ENCODE results near the gene KCNMA1.

- TF ChIP-seq POLR2A (IDR thresholded peaks at IDR 0.05): no peak
- TF ChIP-seq, protein P1, sequence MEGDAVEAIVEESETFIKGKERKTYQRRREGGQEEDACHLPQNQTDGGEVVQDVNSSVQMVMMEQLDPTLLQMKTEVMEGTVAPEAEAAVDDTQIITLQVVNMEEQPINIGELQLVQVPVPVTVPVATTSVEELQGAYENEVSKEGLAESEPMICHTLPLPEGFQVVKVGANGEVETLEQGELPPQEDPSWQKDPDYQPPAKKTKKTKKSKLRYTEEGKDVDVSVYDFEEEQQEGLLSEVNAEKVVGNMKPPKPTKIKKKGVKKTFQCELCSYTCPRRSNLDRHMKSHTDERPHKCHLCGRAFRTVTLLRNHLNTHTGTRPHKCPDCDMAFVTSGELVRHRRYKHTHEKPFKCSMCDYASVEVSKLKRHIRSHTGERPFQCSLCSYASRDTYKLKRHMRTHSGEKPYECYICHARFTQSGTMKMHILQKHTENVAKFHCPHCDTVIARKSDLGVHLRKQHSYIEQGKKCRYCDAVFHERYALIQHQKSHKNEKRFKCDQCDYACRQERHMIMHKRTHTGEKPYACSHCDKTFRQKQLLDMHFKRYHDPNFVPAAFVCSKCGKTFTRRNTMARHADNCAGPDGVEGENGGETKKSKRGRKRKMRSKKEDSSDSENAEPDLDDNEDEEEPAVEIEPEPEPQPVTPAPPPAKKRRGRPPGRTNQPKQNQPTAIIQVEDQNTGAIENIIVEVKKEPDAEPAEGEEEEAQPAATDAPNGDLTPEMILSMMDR (IDR thresholded peaks at IDR 0.05): no peak
These were observed 231.8 kb downstream of the KCNMA1 start for GRCh38 chr10:77405771-77406241.
